GM21825 (cell line): ENCODE measurements around the gene SSH2.
"Not testable (repeated sequence)": the region's sequence is repeated elsewhere in the genome, so short reads cannot be mapped to it uniquely, and the experiment has no call there.

Experiments used
- ATAC-seq: cut with Tn5 transposase; IDR thresholded peaks from one replicate; pipeline ENCODE4 v1.9.1; 2021; ENCODE audit warnings: mild to moderate bottlenecking, moderate library complexity; ENCODE audit not compliant: unreplicated experiment

The SSH2 gene

DNA sequence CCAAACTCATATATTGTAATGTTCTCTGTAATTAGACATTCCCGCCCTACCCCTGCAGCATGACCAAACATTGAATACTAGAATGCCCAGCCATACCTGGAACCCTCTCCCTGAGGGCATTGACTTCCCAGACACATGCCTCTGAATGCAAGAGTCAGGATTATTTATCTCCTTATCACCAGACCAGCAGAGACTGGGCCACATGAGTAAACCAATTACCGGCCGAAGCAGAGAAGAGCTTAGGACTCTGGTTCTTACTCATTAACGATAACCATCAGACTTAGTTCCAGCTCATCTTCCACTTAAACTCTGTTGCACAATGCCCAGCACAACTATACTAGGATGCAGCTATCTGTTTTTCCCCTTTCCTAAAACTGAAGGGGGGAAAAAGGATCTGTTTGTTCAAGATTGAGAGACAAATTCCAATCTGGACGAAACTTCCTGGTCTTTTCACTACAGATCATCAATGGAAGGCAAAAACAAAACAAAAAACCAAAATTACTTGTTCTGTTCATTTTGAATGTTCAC lies 219.1 kb downstream of the SSH2 start:
- ATAC-seq = no peak

DNA sequence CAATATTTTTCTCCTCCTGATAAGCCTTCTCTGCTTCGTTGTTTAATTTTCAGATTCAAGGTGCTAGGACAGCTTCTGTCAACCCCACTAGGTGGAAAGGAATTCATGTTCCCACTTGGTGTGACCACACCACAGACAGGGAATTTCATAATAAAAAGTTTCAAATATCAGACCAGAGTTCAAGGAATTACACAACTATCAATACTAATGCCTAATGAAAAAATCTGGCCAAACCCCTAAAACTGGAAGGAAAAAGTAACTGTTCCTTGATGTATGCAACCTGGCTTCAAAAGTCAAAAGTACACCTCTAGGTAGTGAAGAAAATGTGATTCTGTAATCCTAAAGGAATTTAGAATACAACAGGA lies 219.5 kb downstream of the SSH2 start:
- ATAC-seq = no peak

DNA sequence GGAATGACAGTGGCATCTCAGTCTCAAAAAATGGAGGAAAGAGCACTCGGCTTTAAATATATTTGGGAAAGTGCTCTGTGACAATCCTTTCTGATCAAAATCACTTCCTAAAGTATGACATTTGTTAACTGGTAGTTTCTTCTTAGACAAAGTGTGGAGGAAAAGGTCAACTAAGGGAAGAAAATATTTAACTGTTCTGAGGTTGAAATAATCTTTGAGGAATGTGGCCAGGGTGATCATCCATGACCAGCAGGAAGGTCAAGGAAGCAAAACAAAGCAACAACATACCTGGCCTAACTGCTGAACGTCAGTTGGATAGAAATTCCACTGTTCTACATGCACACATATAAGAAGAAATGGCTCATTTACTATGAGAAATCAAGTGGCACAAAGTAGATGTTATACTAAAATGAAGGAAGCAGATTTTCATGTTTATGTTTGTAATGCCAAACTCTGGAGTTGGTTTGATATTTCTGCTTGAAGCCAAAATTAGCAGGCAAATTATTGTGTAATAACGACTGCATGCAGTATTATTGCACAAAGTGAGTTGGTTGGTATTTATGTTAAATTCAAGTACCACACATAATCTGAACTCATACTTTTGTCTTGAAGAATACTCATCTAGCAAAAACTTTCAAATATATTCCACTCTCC lies 220.0 kb downstream of the SSH2 start:
- ATAC-seq = no peak

- ATAC-seq = no peak
Measured at GRCh38 chr17:29707212-29707571, 222.8 kb downstream of the SSH2 start.

DNA sequence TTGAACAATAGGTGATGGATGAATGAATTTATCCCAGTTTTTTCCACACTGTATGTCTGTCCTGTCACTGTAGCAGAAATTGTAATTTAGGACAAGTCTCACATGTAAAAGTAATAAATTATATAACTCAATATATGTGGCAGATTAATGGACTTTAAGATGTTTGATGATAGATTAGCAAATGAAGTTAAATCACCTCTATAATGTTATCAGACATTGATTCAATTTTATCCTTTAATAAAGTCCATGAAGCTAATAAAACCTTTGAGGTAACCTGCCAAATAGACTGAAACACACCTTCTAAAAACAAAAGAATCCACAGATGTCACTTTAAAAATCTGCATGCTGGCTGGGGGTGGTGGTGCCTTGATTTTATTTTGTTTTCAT lies 224.0 kb downstream of the SSH2 start:
- ATAC-seq = no peak

- ATAC-seq = no peak
Measured at GRCh38 chr17:29705386-29705785, 224.6 kb downstream of the SSH2 start.

DNA sequence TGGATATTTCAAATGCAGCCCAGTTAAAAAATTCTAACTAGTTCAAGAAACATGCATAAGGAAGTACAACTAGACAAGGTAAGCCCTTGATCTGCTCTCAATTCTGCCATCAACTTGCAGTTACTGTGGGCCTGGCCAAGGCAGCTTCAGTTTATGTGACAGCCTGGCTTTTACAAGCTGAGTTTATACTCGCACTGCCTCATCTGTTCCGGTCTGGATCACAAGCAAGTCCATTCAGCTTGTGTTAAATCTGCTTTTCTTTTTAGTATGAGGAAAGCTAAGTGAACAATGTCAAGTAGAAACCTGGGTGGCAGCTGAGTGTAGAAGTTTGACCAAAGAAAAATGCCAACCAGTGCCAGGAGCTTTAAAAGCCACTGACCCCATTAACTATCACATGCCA lies 230.7 kb downstream of the SSH2 start:
- ATAC-seq = no peak

GRCh38 chr17:29698837-29699236 lies 231.2 kb downstream of the SSH2 start:
- no peak for ATAC-seq

GRCh38 chr17:29698019-29698777 lies 231.8 kb downstream of the SSH2 start:
- ATAC-seq = no peak

DNA sequence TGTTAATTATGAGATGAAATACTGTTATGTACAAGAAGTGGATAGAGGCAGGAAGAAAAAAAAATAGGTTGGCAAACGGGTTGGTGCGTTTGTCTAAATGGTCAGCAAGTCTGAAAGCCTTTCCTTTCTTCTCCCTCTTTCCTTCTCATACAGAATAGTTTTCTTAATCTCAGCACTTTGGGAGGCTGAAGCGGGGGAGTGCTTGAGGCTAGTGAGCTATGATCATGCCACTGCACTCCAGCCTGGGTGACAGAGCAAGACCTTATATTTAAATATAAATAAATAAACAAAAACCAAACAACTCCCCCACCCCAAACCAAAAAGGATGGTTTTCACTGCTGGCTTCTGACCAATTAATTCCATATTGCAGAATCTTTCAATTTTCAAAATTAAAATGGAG lies 232.7 kb downstream of the SSH2 start:
- ATAC-seq = no peak

DNA sequence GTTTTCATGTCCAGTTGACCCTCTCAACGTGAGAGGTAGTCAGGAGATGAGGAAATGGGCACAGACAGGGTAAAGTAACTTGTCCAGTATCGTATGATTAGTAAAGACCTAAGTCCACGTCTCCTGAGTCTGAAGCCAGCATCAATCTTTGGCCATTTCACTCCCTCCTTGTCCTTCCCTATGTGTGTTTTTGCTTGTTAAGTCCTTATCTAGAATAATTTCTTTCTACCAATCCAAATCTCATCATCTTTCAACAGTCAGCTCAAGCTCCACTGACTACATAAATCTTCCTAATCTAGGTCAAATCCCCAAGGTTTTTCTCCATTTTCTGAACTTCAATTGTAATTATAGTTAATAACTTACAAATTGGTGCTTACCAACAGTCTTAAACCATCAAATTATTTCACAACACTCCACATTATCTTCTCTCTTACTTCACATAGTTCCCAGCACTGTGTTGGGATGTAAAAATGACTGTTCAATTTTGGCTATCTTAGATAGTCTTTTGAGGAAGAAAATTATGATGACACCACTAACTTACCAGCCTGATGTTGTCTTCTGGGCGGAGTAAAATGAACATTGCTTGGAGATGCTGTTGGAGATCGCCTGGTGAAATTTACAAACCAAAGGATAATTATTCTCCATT lies 235.0 kb downstream of the SSH2 start:
- ATAC-seq = no peak

DNA sequence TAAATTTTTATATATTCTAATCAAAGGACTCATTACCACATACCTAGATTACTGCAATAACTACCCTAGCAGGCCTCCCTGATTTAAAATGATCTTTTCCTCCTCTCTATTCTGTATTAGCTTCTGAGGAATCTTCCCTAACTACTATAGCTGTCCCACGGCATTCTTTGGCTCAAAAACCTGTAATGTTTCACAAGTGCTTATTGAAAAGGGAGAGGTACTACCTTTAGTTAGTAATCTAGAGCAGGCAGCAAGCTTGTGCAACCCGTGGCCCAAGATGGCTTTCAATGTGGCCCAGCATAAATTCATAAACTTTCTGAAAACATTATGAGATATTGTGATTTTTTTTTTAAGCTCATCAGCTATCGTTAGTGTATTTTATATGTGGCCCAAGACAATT lies 236.3 kb downstream of the SSH2 start:
- no peak for ATAC-seq

- ATAC-seq = no peak
Measured at GRCh38 chr17:29687596-29687995, 242.4 kb downstream of the SSH2 start.

DNA sequence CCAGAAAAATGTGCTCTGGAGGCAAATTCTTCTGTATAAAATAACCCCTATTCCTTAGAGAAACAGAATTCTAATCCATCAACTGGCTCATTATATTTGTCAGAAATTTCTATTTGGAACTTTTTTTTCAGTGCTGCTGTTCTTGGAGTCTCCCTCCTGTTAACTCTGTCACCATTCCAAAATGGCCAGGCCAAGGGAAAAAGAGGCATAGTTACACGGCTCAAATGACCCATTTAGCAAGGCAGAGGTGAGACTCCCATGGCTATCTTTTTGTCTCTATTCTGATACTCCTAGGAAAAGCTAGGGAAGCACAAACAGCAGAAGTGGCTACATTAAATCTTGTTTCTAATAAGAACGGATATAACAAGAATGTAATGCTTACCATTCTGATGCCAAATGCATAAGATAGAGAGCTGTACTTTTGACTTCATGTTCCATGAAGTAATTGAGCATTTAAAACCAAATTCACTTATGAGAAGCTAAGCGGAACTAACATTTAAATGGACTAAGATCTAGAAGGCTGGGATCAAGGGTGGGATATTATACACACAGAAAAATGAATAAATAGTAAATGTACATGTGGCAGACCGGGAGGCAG lies 242.9 kb downstream of the SSH2 start:
- no peak for ATAC-seq

- no peak for ATAC-seq
Measured at GRCh38 chr17:29683481-29683880, 246.5 kb downstream of the SSH2 start.

DNA sequence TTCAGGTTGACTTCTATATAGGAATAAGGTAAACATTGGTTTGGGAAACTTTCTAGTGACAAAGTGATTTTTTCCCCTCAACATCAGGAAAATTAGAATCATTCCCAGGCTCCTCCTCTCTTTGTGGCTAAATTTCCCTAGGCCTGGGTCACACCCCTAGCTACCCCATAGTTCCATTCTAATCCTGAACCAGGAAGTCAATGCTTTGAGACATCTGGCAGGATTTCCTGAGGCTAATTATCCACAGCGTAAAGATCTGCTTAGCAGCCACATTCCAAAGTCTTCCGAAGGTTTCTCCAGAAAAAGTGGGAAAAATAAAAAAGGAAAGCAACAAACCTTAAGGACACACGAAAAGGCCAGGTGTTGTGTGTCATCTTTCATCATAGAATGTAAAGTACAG lies 247.0 kb downstream of the SSH2 start:
- ATAC-seq = no peak

GRCh38 chr17:29682054-29682453 lies 248.0 kb downstream of the SSH2 start:
- no peak for ATAC-seq

GRCh38 chr17:29677824-29678223 lies 252.2 kb downstream of the SSH2 start:
- ATAC-seq = no peak

DNA sequence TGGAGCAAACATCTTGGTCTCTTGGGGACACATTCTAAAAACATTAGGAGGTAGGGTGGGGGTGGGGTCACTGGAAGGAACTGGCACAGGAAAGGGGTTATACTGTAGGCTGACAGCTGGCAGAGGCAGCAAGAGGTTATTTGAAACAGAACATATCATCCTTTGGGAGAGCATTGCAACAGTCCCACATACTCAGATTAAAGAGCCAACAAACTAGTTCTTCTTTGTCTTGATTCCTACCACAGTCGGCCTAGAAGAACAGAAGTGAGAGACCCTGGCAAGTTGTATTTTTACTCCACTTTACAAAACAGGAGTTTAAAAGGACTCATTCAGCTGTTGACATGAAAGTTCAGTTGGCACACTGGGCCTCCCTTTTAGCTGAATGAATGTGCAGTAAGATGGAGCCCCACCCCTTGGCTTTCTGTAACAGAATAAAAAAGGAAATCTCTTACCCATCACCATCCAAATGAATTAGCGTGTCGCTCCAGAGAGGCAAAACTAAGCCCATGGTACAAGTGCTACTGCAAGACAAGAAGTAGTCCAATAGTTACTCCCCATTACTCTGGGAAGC lies 252.7 kb downstream of the SSH2 start:
- no peak for ATAC-seq

GRCh38 chr17:29675961-29676360 lies 254.1 kb downstream of the SSH2 start:
- not testable (repeated sequence) for ATAC-seq

GRCh38 chr17:29674281-29674680 lies 255.7 kb downstream of the SSH2 start:
- no peak for ATAC-seq
